Immature natural killer cell (primary cell): Measurements from ENCODE around the gene ZKSCAN4. TPM values are rescaled to one million over a fixed set of nuclear protein-coding genes. Genes with fewer than 3 reads are reported as not detected.

Experiments used
- DNase-seq, 3 donors: peaks; one replicate each; pipeline ENCODE4 v3.0.0; 2022; ENCODE audit warnings: mixed read lengths in 1 of 3
- H3K27ac Mint-ChIP-seq, 6 donors: one replicate each; pipeline ENCODE4 v1.8.0; 2020; ENCODE audit warnings: mixed read lengths in 6 of 6, mild to moderate bottlenecking in 5 of 6, inconsistent platforms in 4 of 6, moderate library complexity in 3 of 6
- H3K27me3 Mint-ChIP-seq, 3 donors: one replicate each; pipeline ENCODE4 v1.8.0; 2020 to 2021; ENCODE audit warnings: low read depth in 3 of 3, mild to moderate bottlenecking in 3 of 3, mixed read lengths in 3 of 3, moderate library complexity in 3 of 3, inconsistent platforms in 1 of 3
- H3K36me3 Mint-ChIP-seq, 3 donors: one replicate each; pipeline ENCODE4 v1.8.0; 2020; ENCODE audit warnings: mixed read lengths in 3 of 3, inconsistent platforms in 2 of 3, mild to moderate bottlenecking in 2 of 3
- H3K4me1 Mint-ChIP-seq, 2 donors: one replicate each; pipeline ENCODE4 v1.8.0; 2020; ENCODE audit warnings: inconsistent platforms in 2 of 2, mild to moderate bottlenecking in 2 of 2, mixed read lengths in 2 of 2, moderate library complexity in 1 of 2
- H3K4me3 Mint-ChIP-seq, 5 donors: one replicate each; pipeline ENCODE4 v1.8.0; 2020; ENCODE audit warnings: mild to moderate bottlenecking in 5 of 5, mixed read lengths in 5 of 5, inconsistent platforms in 3 of 5, moderate library complexity in 3 of 5
- H3K9me3 Mint-ChIP-seq, 6 donors: one replicate each; pipeline ENCODE4 v1.8.0; 2020; ENCODE audit warnings: mild to moderate bottlenecking in 6 of 6, mixed read lengths in 6 of 6, inconsistent platforms in 4 of 6, moderate library complexity in 3 of 6
- polyA plus RNA-seq, 3 donors: library from polyadenylated mRNA; unstranded; fragments of 300-500 nt; fragmentation: Illumina TruSeq; gene quantifications; one replicate each; pipeline ENCODE4 v1.2.3, GENCODE V29; 2021

The ZKSCAN4 gene
- polyA plus RNA-seq, 3 donors from 2014 or later, result 1.7 to 5.0 (median 3.4) TPM

- H3K27ac Mint-ChIP-seq, result no peak overlapping the region
- H3K4me1 Mint-ChIP-seq, result peaks cover 1 to 8% of the 10 kb centered on the region in 2 donors
- no peak overlapping the region for H3K4me3 Mint-ChIP-seq
Observed at GRCh38 chr6:28266563-28266961, 14.5 kb upstream of the ZKSCAN4 start.

GRCh38 chr6:28264834-28265401, 12.8 kb upstream of the ZKSCAN4 start:
- no peak for DNase-seq
- Mint-ChIP-seq H3K27ac (no peak overlapping the region), H3K4me3 (no peak overlapping the region), H3K27me3 (peaks cover 0 to 18% (median 0%) of the 10 kb centered on the region in 3 donors), H3K4me1 (no peaks in the 10 kb centered on the region), H3K9me3 (peaks cover 0 to 4% (median 0%) of the 10 kb centered on the region in 6 donors), H3K36me3 (peaks cover 0 to 5% (median under 1%) of the 10 kb centered on the region in 3 donors)

More at GRCh38 chr6:28266563-28266961, 14.5 kb upstream of the ZKSCAN4 start:
- no peak for DNase-seq
- Mint-ChIP-seq H3K36me3 (no peaks in the 10 kb centered on the region), H3K27me3 (peaks cover 0 to 11% (median 0%) of the 10 kb centered on the region in 3 donors), H3K9me3 (no peaks in the 10 kb centered on the region)

GRCh38 chr6:28263922-28264321, 11.9 kb upstream of the ZKSCAN4 start:
- Mint-ChIP-seq H3K27ac (no peak overlapping the region), H3K9me3 (peaks cover 0 to 14% (median 1%) of the 10 kb centered on the region in 6 donors)

GRCh38 chr6:28258877-28259777, 7.1 kb upstream of the ZKSCAN4 start, which contains the start of gene NKAPL:
Gene NKAPL, plus strand, starts transcription at chr6:28259297. Its CDS starts 75 bp downstream, at chr6:28259372.
- Mint-ChIP-seq H3K27ac (peak within 1 kb of the TSS in 3 of 6 donors; percentile 28 to 56 (median 32)), H3K27me3 (peaks cover 2 to 21% (median 13%) of the 10 kb centered on the region in 3 donors), H3K9me3 (peaks cover 0 to 23% (median 3%) of the 10 kb centered on the region in 6 donors), H3K36me3 (peaks cover 0 to 10% (median 4%) of the 10 kb centered on the region in 3 donors), H3K4me3 (peak within 1 kb of the TSS; percentile 37 to 80 (median 69)), H3K4me1 (peaks cover 9 to 16% of the 10 kb centered on the region in 2 donors)
- peak; percentile 51 to 66 (median 52) for DNase-seq

More at GRCh38 chr6:28263922-28264321, 11.9 kb upstream of the ZKSCAN4 start:
- peaks cover 0 to 18% (median 2%) of the 10 kb centered on the region in 3 donors for H3K27me3 Mint-ChIP-seq
- peaks cover 3 to 6% of the 10 kb centered on the region in 2 donors for H3K4me1 Mint-ChIP-seq
- peaks cover 0 to 7% (median 4%) of the 10 kb centered on the region in 3 donors for H3K36me3 Mint-ChIP-seq
- no peak overlapping the region for H3K4me3 Mint-ChIP-seq
- DNase-seq, result no peak

- peaks cover 0 to 10% (median 4%) of the 10 kb centered on the region in 3 donors for H3K36me3 Mint-ChIP-seq
- peaks cover 0 to 23% (median 4%) of the 10 kb centered on the region in 6 donors for H3K9me3 Mint-ChIP-seq
Observed at GRCh38 chr6:28257042-28257441, 5.0 kb upstream of the ZKSCAN4 start.

GRCh38 chr6:28254121-28254519, 2.1 kb upstream of the ZKSCAN4 start:
- Mint-ChIP-seq H3K36me3 (peaks cover 0 to 3% (median 0%) of the 10 kb centered on the region in 3 donors), H3K4me3 (no peak overlapping the region), H3K9me3 (peaks cover 0 to 11% (median 2%) of the 10 kb centered on the region in 6 donors), H3K27ac (no peak overlapping the region), H3K27me3 (peaks cover 0 to 13% (median 7%) of the 10 kb centered on the region in 3 donors), H3K4me1 (peaks cover 40 to 49% of the 10 kb centered on the region in 2 donors)
- DNase-seq, result no peak

More at GRCh38 chr6:28257042-28257441, 5.0 kb upstream of the ZKSCAN4 start:
- Mint-ChIP-seq H3K27me3 (peaks cover 2 to 16% (median 13%) of the 10 kb centered on the region in 3 donors), H3K4me1 (peaks cover 20 to 27% of the 10 kb centered on the region in 2 donors), H3K4me3 (no peak overlapping the region), H3K27ac (no peak overlapping the region)
- no peak for DNase-seq

GRCh38 chr6:28251661-28252008, 434 bp downstream of the ZKSCAN4 start:
- Mint-ChIP-seq H3K9me3 (peaks cover 0 to 2% (median 0%) of the 10 kb centered on the region in 6 donors), H3K27ac (peak overlapping the region; percentile 80 to 94 (median 90)), H3K4me3 (peak overlapping the region; percentile 95 to 99 (median 98)), H3K36me3 (peaks cover 15 to 18% (median 15%) of the 10 kb centered on the region in 3 donors), H3K27me3 (peaks cover 0 to 7% (median 7%) of the 10 kb centered on the region in 3 donors), H3K4me1 (peaks cover 34 to 37% of the 10 kb centered on the region in 2 donors)
- peak in 1 of 3 donors; percentile 42 for DNase-seq

GRCh38 chr6:28250747-28251146, 1.3 kb downstream of the ZKSCAN4 start:
- DNase-seq, result no peak
- H3K4me1 Mint-ChIP-seq, result peaks cover 38 to 45% of the 10 kb centered on the region in 2 donors
- peaks cover 0 to 2% (median 0%) of the 10 kb centered on the region in 6 donors for H3K9me3 Mint-ChIP-seq
- H3K27ac Mint-ChIP-seq, result peak overlapping the region in 3 of 6 donors; percentile 61 to 79 (median 69)
- peaks cover 22 to 26% (median 23%) of the 10 kb centered on the region in 3 donors for H3K36me3 Mint-ChIP-seq
- peaks cover 0 to 6% (median 3%) of the 10 kb centered on the region in 3 donors for H3K27me3 Mint-ChIP-seq
- peak overlapping the region; percentile 70 to 81 (median 73) for H3K4me3 Mint-ChIP-seq

- no peak overlapping the region for H3K4me3 Mint-ChIP-seq
- H3K27ac Mint-ChIP-seq, result no peak overlapping the region
- no peak for DNase-seq
- H3K36me3 Mint-ChIP-seq, result peaks cover 35 to 41% (median 40%) of the 10 kb centered on the region in 3 donors
- peaks cover 46 to 63% of the 10 kb centered on the region in 2 donors for H3K4me1 Mint-ChIP-seq
- peaks cover 0 to 2% (median 0%) of the 10 kb centered on the region in 6 donors for H3K9me3 Mint-ChIP-seq
- H3K27me3 Mint-ChIP-seq, result peaks cover 0 to 4% (median 0%) of the 10 kb centered on the region in 3 donors
Observed at GRCh38 chr6:28248916-28249315, 3.2 kb downstream of the ZKSCAN4 start.

GRCh38 chr6:28245206-28245941, 6.7 kb downstream of the ZKSCAN4 start:
- H3K4me1 Mint-ChIP-seq, result peaks cover 21 to 35% of the 10 kb centered on the region in 2 donors
- H3K36me3 Mint-ChIP-seq, result peaks cover 35 to 48% (median 47%) of the 10 kb centered on the region in 3 donors
- DNase-seq, result no peak
- no peak overlapping the region for H3K27ac Mint-ChIP-seq
- H3K9me3 Mint-ChIP-seq, result no peaks in the 10 kb centered on the region
- peaks cover 0 to 2% (median 0%) of the 10 kb centered on the region in 3 donors for H3K27me3 Mint-ChIP-seq
- peak overlapping the region in 1 of 5 donors; percentile 48 for H3K4me3 Mint-ChIP-seq

GRCh38 chr6:28243946-28244345, 8.1 kb downstream of the ZKSCAN4 start:
- Mint-ChIP-seq H3K9me3 (no peaks in the 10 kb centered on the region), H3K36me3 (peaks cover 40 to 52% (median 47%) of the 10 kb centered on the region in 3 donors), H3K27ac (no peak overlapping the region), H3K4me3 (no peak overlapping the region), H3K27me3 (peaks cover 0 to 4% (median 0%) of the 10 kb centered on the region in 3 donors), H3K4me1 (peaks cover 15 to 26% of the 10 kb centered on the region in 2 donors)
- no peak for DNase-seq

- H3K4me1 Mint-ChIP-seq, result peaks cover 6 to 16% of the 10 kb centered on the region in 2 donors
- peaks cover 0 to 6% (median 0%) of the 10 kb centered on the region in 3 donors for H3K27me3 Mint-ChIP-seq
- no peak for DNase-seq
- H3K36me3 Mint-ChIP-seq, result peaks cover 24 to 28% (median 26%) of the 10 kb centered on the region in 3 donors
- H3K4me3 Mint-ChIP-seq, result no peak overlapping the region
- H3K27ac Mint-ChIP-seq, result peak overlapping the region in 1 of 6 donors; percentile 22
- no peaks in the 10 kb centered on the region for H3K9me3 Mint-ChIP-seq
Observed at GRCh38 chr6:28240471-28240870, 11.6 kb downstream of the ZKSCAN4 start.

- no peaks in the 10 kb centered on the region for H3K9me3 Mint-ChIP-seq
Observed at GRCh38 chr6:28239636-28240035, 12.4 kb downstream of the ZKSCAN4 start.

More at GRCh38 chr6:28239636-28240035, 12.4 kb downstream of the ZKSCAN4 start:
- peaks cover 18 to 30% (median 25%) of the 10 kb centered on the region in 3 donors for H3K36me3 Mint-ChIP-seq
- peaks cover 0 to 6% (median 0%) of the 10 kb centered on the region in 3 donors for H3K27me3 Mint-ChIP-seq
- no peak for DNase-seq
- H3K4me3 Mint-ChIP-seq, result no peak overlapping the region
- H3K27ac Mint-ChIP-seq, result no peak overlapping the region
- H3K4me1 Mint-ChIP-seq, result peaks cover 2 to 7% of the 10 kb centered on the region in 2 donors
